Peyer's patch (tissue), 4 donors: ENCODE results near the gene LDLRAP1.

Source experiments
- POLR2A ChIP-seq, 2 donors: fragments of 450-650 bp; IDR thresholded peaks; one replicate each; pipeline ENCODE4 v1.5.1; 2017; ENCODE audit warnings: antibody characterized with exemption in 2 of 2, mild to moderate bottlenecking in 2 of 2, moderate library complexity in 2 of 2
- TF ChIP-seq, protein P1 (sequence below), 6 experiments: fragments of 450-650 bp in 4 of 6; fragments of 200-600 bp in 2 of 6; sonication (generic) in 1 of 6; IDR thresholded peaks; one replicate each; pipeline ENCODE4 v1.5.1; 2017 to 2019; ENCODE audit warnings: antibody characterized with exemption in 6 of 6, mild to moderate bottlenecking in 3 of 6, moderate library complexity in 1 of 6

DNA sequence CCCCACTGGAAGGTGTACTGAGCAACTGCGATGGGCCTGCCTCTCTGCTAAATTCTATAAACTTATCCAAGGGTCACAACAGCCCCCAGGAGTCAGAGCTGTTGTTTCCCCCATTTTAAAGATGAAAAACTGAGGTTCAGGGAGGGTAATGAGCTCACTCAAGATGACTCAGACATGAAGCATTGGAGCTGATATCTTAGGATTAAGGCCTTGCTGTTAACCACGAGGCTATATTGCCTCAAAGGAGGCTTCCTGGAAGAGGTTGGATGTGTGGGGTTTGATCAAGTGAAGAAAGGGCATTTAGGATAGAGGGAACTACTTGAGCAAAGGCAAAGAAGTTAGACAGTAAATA, 6.7 kb downstream of the LDLRAP1 start:
- TF ChIP-seq, protein P1, sequence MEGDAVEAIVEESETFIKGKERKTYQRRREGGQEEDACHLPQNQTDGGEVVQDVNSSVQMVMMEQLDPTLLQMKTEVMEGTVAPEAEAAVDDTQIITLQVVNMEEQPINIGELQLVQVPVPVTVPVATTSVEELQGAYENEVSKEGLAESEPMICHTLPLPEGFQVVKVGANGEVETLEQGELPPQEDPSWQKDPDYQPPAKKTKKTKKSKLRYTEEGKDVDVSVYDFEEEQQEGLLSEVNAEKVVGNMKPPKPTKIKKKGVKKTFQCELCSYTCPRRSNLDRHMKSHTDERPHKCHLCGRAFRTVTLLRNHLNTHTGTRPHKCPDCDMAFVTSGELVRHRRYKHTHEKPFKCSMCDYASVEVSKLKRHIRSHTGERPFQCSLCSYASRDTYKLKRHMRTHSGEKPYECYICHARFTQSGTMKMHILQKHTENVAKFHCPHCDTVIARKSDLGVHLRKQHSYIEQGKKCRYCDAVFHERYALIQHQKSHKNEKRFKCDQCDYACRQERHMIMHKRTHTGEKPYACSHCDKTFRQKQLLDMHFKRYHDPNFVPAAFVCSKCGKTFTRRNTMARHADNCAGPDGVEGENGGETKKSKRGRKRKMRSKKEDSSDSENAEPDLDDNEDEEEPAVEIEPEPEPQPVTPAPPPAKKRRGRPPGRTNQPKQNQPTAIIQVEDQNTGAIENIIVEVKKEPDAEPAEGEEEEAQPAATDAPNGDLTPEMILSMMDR (IDR thresholded peaks at IDR 0.05) = no peak
- TF ChIP-seq POLR2A (IDR thresholded peaks at IDR 0.05) = no peak
